Subcutaneous adipose tissue (tissue), 4 donors: Measurements from ENCODE around the gene TSPAN10. TPM values are rescaled to one million over a fixed set of nuclear protein-coding genes. Genes with fewer than 3 reads are reported as not detected.

Source experiments
- total RNA-seq, 4 donors: library from RNA; depleted of rRNA; stranded (reverse); fragments of >200 nt; gene quantifications; one replicate each; pipeline ENCODE4 v1.1.0, GENCODE V29; 2016
- TF ChIP-seq, protein P1 (sequence below): fragments of 450-650 bp; IDR thresholded peaks from one replicate; pipeline ENCODE4 v1.5.1; 2016; ENCODE audit warnings: low read depth, mild to moderate bottlenecking, control low read depth, antibody characterized with exemption, moderate library complexity

The TSPAN10 gene
- total RNA-seq, 4 donors from 2014 or later = 0.44 to 2.4 (median 0.68) TPM; not detected in 1

DNA sequence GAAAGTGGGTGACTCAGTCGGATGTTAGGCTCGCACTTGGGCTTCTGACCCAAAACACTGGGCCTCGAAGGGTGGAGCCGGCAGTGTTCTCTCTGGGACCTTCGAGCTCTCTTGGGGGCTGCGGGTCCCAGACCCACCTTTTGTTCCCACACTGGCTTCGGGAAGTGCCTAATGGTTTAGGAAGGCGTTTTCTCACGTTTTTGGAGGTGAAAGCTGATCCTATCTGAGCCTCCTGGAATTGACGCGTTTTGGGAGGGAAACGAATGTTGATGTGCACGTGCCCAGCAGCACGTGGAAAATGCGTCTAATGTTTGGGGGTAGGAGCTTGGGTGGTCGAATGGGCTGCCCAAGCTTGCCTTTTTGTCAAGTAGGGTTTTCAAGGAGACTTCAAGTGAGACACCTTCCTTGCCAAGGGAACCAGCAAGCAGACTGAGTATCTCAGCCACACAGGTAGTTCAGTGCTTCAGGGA is 47.5 kb downstream of the TSPAN10 start:
- TF ChIP-seq, protein P1, sequence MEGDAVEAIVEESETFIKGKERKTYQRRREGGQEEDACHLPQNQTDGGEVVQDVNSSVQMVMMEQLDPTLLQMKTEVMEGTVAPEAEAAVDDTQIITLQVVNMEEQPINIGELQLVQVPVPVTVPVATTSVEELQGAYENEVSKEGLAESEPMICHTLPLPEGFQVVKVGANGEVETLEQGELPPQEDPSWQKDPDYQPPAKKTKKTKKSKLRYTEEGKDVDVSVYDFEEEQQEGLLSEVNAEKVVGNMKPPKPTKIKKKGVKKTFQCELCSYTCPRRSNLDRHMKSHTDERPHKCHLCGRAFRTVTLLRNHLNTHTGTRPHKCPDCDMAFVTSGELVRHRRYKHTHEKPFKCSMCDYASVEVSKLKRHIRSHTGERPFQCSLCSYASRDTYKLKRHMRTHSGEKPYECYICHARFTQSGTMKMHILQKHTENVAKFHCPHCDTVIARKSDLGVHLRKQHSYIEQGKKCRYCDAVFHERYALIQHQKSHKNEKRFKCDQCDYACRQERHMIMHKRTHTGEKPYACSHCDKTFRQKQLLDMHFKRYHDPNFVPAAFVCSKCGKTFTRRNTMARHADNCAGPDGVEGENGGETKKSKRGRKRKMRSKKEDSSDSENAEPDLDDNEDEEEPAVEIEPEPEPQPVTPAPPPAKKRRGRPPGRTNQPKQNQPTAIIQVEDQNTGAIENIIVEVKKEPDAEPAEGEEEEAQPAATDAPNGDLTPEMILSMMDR = no peak

DNA sequence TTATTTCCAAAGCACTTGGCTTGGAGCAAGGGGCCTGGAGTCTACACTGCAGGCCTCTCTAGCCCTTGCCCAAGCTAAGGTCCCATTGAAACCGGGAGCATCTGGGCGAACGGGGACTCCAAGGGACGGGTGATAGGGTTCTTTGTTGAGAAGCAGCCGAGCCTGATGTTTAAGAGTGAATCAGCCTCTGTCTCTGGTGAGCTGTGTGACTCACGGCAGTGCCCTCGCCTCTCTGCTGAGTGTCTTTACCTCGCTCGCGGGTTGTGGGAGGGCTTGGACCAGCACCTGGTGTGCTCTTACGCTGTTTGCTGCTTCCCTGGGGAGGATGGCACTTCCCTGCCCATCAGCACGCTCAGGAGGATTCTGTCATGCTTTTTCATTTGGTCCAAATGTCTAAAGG is 48.1 kb downstream of the TSPAN10 start:
- TF ChIP-seq, protein P1 = no peak

DNA sequence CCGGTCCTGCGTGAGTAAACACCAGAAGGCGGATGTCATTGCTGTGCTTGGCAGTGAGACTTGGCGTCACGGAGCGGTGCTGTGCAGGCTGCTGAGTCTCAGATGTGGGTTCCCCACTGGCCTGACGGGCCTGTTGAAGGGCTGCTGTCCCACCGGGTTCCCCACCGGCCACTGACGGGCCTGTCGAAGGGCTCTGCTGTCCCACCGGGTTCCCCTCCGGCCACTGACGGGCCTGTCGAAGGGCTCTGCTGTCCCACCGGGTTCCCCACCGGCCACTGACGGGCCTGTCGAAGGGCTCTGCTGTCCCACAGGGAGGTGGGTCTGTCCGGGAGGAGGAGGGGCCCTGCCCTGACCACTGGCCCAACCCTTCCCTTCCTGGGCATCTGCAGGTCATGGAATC is 49.6 kb downstream of the TSPAN10 start:
- TF ChIP-seq, protein P1 = no peak

DNA sequence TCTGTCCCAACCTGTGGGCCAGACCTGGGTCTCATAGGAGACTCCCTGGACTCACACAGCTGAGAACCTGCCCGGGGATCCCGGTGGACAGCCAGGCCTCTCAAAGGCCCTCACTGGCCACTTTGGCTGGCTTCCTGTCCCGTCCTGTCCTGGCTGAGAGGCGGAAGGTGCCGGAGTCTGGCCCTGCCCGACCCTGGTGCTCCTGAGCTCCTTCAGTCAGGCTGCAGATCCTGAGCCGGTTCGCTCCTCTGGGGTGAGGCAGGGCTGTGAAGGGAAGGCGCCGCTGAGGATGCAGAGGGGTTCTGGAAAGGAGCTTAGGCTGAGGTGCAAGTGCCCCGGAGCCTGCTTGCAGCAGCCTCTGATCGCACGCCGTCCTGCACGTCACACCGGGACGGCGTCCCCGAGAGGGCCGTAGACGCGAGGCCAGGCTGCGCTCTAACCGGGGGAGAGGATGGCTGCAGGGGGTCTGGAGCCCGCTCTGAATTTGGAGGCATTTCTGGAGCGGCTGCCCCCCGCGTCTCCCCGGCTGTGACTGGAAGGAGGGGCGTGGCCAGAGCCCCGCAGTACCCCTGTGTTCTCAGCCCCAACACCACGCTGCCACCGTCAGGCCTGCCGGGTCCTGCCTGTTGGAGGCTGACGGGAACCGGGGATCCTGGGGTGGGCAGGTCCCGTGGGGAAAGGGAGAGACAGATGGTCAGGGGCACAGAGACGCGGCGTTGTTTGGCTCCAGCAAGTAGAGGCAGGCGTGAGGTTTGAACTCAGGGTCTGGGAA is 51.0 kb downstream of the TSPAN10 start:
- TF ChIP-seq, protein P1 = no peak

DNA sequence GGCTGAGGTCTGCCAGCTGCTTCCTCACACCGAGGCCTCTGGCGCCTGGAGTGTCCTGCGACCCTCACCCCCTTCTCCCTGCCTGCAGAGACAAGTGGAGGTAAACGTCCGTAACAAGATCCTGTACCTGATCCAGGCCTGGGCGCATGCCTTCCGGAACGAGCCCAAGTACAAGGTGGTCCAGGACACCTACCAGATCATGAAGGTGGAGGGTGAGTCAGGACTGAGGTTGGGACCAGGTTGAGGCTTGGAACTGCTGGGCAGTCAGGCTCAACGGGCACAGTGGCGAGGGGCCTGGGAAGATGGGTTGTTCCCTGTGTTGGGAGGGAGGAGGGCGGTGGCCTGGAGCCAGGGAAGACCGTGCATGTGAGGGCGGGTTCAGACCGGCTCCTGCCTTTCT is 51.6 kb downstream of the TSPAN10 start:
- TF ChIP-seq, protein P1 = no peak

DNA sequence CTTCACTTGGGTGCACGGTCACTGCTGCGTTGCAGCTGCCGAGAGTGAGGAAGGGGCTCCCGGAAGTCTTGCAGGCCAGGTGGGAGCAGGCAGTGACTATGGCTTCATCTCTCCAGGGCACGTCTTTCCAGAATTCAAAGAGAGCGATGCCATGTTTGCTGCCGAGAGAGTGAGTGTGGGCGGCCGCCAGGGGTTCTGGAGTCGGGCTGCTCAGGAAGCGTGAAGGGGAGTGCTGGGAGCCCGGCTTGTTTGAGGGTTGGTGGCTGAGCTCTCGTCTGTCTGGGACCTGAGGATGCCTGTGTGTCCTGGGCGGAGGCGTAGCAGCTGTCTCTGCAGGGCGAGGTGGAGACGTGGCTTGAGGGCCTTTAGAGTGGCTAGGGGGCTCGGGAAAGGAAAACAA is 53.1 kb downstream of the TSPAN10 start:
- TF ChIP-seq, protein P1 = no peak

DNA sequence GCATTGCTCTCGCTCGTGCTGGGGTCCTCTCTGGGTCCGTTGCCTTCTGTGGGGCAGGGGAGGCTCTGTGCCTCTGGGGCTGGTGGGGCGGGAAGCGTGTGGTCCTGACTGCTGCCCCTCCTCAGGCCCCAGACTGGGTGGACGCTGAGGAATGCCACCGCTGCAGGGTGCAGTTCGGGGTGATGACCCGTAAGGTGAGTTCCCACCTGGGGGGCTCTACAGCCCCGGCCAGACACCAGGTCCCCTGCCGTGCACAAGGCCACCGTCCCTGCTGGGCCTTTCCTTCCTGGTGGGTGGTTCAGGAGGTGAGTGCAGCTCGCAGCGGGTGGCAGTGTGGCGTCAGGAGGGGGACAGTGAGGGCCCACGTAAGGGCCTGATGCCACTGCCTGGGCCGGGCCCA is 53.6 kb downstream of the TSPAN10 start:
- TF ChIP-seq, protein P1 = no peak
